ENCODE data around the gene CERS6. TPM values are rescaled to one million over a fixed set of nuclear protein-coding genes. Genes with fewer than 3 reads are reported as not detected.
A peak's percentile ranks its signal among the peaks of the same experiment; 100 is the strongest.

Gene CERS6
- total RNA-seq, 4 donors from 2014 or later: 25.9 to 57.2 (median 35.8) TPM

DNA sequence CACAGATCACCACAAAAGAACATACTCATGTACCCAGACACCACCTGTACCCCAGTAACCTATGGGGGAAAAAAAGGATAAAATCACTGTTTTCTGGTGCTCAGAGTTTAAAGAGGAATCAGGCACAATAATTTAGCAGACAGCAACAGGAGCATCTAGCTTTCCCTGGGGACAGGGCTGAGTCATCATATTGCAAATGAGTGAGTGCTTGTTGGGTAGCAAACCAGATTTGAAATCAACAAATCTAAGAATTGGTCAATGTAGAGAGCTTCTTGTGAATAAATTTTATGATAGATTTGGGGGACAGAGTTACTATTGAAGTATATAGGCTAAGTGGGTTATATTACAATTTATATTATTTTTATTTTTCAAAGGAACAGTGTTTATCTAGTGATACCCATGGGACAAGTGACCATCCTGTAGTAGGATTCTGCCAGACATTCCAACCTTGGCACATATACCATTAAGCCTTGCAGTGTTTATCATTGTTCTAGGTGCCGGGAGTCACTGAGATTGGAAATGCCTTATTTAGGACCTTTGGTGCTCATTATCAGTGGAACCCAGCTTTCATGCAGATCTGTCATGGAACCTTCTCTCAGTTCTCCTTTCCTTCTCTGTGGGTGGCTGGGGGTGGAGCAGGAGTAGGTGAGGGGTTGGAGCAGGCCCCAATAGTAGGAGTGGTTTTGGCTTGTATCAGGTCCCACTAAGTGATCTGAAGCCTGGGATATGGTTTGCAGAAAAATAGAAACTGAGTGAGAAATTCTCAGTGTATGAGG, 117.2 kb downstream of the CERS6 start:
- DNase-seq (ENCODE audit: low spot score) (no peak), ATAC-seq (ENCODE audit: low FRiP score) (no peak)
- TF ChIP-seq, protein P1, sequence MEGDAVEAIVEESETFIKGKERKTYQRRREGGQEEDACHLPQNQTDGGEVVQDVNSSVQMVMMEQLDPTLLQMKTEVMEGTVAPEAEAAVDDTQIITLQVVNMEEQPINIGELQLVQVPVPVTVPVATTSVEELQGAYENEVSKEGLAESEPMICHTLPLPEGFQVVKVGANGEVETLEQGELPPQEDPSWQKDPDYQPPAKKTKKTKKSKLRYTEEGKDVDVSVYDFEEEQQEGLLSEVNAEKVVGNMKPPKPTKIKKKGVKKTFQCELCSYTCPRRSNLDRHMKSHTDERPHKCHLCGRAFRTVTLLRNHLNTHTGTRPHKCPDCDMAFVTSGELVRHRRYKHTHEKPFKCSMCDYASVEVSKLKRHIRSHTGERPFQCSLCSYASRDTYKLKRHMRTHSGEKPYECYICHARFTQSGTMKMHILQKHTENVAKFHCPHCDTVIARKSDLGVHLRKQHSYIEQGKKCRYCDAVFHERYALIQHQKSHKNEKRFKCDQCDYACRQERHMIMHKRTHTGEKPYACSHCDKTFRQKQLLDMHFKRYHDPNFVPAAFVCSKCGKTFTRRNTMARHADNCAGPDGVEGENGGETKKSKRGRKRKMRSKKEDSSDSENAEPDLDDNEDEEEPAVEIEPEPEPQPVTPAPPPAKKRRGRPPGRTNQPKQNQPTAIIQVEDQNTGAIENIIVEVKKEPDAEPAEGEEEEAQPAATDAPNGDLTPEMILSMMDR (IDR thresholded peaks at IDR 0.05): no peak

DNA sequence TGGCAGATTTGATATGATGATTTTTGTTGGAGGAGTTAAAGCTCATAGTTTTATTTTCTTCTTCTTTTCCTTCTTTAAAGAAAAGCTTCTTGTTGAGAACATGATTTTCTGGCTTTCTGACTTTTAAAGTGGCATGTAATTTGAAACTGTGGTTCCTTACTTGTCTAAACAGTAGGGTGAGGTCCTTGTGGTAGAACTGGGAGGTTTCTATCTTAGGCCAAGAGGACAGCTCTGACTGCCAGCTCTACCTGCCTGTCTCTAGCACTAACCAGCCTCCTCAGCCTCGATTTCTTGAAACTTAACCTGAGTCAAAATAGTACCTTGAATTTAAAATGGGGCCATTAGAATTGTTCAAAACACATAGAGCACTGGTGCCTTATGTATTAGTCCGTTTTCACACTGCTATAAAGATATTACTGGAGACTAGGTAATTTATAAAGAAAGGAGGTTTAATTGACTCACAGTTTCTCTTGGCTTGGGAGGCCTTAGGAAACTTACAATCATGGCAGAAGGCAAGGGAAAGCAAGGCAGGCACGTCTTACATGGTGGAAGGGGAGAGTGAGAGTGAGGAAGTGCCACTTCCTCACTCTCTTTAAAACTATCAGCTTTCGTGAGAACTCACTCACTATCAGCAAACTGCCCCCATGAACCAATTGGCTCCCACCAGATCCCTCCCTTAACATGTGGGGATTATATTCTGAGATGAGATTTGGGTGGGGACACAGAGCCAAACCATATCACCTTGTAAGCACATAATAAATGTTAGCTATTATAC, 119.0 kb downstream of the CERS6 start:
- TF ChIP-seq, protein P1 (IDR thresholded peaks at IDR 0.05): no peak
- DNase-seq (ENCODE audit: low spot score): no peak
- ATAC-seq (ENCODE audit: low FRiP score): no peak

DNA sequence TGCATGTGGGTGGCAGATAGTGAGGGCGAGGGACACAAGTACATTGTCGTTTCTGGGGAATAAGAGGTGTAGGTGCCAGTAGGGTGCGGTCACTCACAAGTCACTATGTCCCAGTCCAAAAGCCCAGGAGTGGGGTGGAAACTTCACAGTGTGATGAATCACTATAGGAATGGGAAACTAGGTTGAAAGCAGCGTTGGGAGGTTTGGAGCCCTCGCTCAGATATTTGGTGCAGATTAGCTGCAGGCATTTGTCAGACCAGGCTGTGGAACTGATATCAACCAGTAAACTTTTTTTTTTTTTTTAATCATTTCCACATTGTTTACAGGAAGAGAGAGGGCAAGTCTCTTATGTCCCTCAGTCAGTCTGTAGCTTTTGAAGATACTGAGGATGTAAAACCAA, 121.8 kb downstream of the CERS6 start:
- TF ChIP-seq, protein P1 (IDR thresholded peaks at IDR 0.05): no peak
- no peak for ATAC-seq (ENCODE audit: low FRiP score)
- no peak for DNase-seq (ENCODE audit: low spot score)

DNA sequence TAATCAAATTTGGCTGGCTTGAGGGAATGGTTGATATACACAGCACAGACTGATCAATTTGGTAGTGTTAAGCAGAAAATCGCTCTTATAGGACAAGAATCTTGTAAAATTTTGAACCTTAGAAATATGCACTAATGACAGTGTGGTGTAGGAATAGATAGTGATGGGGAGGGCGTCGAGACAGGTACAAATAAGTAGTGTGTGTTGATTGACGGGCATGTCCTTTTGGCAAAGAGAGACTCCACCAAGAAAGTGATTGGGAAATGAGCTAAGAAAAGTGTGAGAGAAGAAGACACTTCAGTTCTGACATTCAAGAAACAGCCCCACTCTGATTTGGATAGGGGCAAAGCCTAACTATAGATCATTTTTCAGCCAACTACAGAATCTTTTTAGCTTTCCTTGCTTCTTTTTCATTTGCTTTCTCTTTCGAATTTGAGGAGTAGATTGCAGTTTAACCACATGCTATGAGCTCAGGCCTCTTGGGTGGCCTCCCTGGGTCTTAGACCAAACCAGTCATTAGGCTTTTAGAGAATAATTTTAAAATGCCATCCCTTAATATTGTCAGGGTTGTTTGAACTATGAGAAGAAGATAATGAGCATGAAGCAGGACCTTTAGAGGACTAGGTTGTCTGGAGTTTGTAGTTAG, 127.1 kb downstream of the CERS6 start:
- ATAC-seq (ENCODE audit: low FRiP score) (no peak), DNase-seq (ENCODE audit: low spot score) (no peak)
- TF ChIP-seq, protein P1 (IDR thresholded peaks at IDR 0.05): no peak

DNA sequence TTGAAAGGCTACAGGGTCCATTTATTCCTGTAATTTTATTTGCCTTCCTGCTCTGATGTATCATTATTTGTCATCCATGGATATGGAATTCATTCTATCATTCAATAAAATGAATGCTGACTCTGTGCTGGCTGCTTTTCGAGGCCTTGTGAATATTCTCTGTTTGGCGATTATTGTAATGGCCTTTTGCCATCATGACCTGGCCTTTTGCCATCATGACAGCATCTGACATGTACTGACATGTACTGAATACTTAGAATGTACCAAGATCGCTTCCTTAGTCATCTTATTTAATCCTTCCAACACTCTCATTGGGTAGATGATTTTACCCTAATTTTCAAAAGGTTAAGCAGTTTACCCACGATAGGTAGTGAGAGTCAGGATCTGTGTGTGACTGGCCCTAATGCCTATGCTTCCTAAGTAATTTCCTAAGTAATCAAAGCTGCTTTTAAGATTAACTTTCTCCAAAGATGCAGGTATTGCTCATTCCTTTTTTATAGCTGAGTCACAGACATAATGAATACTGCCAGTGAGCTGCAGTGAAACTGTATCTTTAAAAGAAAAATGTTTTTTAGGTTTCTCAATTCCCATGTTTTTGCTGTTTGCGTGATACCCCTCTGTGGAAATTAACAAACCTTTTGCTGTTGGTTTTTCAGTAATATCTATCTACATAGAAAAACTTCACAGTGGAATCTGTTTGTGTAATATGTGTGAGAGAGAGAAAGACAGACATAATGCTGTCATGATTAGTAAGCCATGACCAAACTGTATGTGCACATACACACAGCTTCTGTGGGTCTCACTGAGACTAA, 127.8 kb downstream of the CERS6 start:
- no peak for DNase-seq (ENCODE audit: low spot score)
- ATAC-seq (ENCODE audit: low FRiP score): peak; percentile 89
- TF ChIP-seq, protein P1 (IDR thresholded peaks at IDR 0.05): no peak

DNA sequence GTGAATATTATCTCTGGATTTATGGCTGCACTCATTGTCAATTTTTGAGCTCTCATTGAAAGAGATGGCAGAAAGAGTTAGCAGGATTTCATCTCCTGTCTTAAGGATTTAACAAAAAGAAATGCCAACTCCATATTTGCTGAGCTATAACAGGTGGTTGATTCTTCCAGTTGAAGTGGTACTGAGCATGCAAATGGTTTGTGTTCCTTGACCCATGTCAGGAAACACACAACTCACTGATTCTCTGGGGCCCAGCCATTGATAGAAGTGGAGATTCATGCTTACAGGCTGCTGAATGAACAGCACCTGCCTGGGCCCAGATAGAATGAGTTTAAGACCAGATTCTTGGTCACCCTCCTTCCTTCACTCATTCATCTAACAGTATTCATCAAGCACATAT, 128.8 kb downstream of the CERS6 start:
- TF ChIP-seq, protein P1 (IDR thresholded peaks at IDR 0.05): no peak
- no peak for ATAC-seq (ENCODE audit: low FRiP score)
- no peak for DNase-seq (ENCODE audit: low spot score)
